ENCODE measurements around the gene EPHB2.
A peak's percentile ranks its signal among the peaks of the same experiment; 100 is the strongest.
"Not testable (repeated sequence)": the region's sequence is repeated elsewhere in the genome, so short reads cannot be mapped to it uniquely, and the experiment has no call there.

The EPHB2 gene

GRCh38 chr1:22824466-22824865 is 113.8 kb downstream of the EPHB2 start:
- DNase-seq: no peak

DNA sequence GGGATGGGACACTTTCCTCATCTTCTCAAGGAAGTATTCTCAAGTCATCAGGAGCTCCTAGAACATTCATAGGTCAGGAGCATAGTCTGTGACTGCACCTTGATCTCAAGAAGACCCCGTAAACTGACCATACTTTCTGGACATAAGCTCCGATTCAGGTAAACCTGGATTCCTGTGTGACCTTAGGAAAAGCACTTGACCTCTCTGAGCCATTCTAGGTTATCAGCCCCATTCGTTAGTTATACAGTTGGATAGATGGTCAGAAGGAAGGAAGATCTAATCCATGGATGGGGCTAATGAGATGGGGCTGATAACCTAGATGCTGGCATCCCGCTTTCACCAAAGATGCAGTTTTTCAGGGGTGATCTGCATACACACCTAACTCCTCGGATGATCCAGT is 114.3 kb downstream of the EPHB2 start:
- no peak for DNase-seq

DNA sequence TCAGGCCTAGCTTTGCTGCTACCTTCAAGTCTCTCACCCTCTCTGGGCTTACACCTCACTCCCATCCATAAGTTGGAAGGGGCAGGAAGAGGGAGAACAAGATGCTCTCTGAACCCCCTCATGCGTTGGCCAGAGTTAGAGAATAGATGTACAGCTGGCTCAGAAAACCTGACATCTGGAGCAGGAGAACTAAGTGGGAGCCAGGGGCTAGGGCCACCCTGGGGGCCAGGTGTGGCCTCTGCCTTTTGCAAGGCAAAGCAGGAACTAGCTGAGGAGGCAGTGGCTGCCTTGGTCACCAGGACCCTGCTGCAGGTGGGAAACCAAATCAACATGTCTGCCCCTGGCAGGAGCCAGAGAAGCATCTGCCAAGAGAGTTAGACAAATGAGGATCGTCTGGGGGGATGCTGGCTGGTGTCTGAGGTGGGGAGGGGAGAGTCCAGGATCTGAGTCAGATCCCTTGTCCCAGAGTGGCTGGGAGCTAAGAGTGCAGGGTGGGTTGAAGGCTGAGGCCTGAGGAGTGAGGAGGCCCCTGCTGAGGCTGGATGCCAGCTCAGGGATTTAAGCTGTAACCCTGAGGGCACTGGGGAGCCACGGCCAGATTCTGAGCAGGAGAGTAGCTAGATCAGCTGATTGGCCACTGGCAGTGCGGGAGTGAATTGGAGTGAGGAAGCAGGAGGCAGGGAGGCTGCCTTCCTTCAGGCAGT is 115.0 kb downstream of the EPHB2 start:
- no peak for DNase-seq

- DNase-seq: no peak
Observed at GRCh38 chr1:22826604-22827580, 116.3 kb downstream of the EPHB2 start.

GRCh38 chr1:22827666-22828483 is 117.2 kb downstream of the EPHB2 start:
- DNase-seq: no peak

DNA sequence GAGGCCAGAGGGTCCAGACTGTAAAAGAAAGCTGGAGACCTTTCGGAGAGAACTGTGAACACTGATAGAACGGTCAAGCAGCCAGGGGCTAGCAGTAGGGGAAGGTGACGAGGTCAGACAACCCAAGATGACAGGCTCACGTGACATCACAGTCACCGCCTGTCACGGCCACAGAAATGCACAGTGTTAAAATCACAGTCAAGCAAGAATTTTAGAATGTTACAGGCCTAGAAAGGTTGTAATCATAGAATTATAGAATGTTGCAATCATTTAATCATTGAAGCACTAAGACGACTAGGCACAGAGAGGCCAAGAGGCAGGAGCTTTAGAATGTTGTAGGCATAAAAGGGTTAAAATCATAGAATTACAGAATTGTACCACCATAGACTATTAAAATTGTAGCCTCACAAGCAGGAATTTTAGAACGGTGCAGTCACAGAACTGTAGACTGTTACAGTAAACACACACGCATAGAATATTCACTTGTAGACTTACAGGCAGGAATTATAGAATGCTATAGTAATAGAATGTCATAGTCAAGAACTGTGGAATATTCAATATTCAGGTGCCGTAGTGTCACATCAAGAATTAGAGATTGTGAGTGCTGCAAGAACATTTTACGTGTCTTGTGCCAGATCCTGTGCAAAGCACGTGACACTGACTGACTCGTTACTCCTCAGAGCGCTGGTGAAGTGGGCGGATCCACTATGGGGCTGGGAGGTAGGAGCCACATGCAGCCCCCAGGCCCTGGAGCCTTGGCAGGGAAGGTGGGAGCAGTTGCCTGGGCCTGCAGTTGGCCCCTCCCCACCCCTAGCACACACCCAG is 118.1 kb downstream of the EPHB2 start:
- no peak for DNase-seq

- no peak for DNase-seq
Observed at GRCh38 chr1:22829309-22829989, 118.8 kb downstream of the EPHB2 start.

- no peak for DNase-seq
Observed at GRCh38 chr1:22830041-22830566, 119.5 kb downstream of the EPHB2 start.

GRCh38 chr1:22830757-22831340 is 120.2 kb downstream of the EPHB2 start:
- DNase-seq: no peak

DNA sequence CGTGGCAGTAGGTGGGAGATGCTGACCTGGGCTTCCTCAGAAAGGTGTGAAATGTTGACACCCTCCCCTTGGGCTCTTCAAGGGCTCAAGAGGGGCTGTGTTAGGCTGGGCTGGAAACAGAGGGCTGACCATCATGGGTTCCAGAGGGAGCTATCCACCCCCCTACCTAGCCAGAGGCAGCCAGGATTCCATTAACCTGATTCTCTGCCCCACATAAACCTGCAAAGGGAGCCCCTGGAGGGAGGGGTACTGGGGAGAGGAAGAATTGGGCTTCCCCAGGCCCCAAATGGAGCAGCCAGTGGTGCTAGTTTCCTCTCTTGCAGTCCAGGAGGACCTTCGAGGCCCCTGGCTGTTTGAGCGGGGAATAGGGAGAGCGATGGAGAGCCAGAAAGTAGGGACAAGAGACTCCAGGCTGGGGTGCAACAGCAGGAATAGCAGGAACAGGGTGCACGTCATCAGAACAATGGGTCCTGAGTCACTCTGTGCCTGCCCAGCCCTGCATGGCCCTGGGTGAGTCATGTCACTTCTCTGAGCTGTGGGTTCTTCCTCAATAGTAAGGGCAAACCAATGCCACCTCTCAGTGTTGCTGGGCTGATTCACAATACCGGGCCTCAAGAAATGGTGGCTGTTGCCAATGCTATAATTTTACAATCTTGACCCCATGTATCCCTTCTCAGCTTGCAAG is 121.2 kb downstream of the EPHB2 start:
- peak; percentile 56 for DNase-seq

DNA sequence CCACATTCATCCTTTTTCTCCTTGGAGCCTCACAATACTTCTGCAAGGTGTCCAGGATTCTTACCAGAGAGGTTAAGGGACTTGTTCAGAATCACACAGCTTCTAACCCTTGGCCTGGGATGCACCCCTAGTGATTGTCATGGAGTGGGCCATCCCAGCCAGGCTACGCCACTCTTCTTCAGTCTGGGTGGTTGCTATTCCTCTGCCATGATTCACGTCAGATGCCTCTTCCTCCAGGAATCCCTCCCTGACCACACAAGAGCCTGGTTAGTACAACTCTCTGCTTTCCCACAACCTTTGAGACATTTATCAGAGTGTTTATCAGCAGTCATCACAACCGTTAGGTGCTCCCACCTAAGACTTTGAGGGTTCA is 121.8 kb downstream of the EPHB2 start:
- DNase-seq: no peak

DNA sequence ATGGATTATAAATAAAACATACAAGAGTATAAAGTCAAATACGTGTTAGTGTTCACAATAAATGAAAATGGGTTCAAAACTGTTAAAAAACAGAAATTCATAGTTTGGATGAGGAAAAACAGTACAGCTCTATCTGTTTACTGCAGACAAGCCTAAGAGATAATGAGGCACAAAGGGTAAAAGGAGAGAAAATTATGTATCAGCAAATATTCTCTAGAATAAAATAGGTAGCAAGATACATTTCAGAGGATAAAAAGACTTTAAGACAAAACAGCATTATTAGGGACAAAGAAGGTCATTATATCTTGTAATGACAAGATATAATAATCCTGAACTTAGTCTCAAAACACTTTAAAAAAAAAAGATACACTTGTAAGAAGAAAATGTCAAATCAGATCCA is 123.1 kb downstream of the EPHB2 start:
- DNase-seq: no peak

DNA sequence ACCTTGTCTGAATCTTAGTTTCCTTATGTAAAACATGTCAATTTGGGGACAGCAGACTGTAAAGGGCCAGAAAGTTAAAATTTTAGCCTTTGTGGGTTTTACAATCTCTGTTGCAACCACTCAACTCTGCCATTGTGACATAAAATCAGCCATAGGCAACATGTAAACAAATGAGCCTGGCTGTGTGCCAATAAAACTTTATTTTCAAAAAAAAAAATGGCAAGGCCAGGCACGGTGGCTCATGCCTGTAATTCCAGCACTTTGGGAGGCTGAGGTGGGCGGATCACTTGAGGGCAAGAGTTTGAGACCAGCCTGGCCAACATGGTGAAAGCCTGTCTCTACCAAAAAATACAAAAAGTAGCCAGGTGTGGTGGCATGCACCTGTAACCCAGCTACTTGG is 123.8 kb downstream of the EPHB2 start:
- DNase-seq: not testable (repeated sequence)

- DNase-seq: no peak
Observed at GRCh38 chr1:22835636-22836319, 125.1 kb downstream of the EPHB2 start.

- DNase-seq: no peak
Observed at GRCh38 chr1:22836850-22837249, 126.2 kb downstream of the EPHB2 start.

DNA sequence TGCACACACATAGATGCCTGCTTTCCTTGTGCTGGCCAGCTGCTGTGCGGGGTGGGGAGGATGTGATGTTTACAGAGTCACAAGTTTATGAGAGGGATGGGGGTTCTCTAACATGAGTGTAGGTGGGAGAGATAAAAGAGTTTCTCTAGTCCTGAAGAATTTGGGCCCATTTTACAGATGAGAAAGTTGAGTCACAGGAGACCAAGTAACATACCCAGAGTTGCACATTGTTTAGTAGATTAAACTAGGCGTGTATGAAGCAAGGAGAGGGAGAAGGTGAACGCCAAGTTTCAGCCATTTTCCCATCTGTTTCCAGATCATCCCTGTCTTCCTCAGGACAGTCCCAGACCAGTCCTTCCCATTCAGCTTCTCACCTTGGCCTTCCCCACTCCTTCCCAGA is 126.7 kb downstream of the EPHB2 start:
- no peak for DNase-seq

DNA sequence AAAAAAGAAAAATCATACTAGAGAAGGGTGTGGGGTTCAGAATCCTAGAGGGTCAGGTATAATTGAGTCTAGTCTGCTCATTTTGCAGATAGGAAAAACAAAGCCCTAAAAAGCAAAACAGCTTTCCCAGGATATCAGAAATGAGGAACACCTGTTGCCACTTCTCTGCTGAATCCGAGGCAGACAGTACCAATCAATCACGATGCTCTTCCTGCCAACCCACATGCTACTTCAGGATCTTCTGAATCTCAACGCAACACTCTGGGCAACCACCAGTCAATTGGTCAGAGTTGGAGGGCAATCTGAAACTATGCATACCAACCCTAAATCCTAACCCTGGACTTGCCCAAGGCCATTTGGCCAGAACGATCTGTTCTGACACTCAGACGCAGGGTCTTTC is 128.3 kb downstream of the EPHB2 start:
- DNase-seq: no peak

DNA sequence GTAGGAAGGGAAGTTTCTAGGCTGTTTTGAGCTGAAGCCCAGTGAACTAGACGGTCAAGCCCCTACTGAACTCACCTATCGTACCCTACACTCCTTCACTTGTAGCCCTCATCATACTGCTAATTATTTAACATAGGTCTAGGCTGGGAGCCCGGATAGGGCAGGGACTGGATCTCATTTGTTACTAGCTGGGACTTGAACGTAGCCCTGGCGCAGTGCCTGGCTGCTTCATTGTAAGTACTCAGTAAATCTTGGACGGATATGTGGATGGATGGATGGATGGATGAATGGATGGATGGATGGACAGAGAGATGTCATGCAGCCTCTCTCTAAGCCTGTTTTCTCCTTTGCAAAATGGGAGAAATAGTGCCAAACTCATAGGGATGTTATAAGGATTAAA is 129.2 kb downstream of the EPHB2 start:
- no peak for DNase-seq

DNA sequence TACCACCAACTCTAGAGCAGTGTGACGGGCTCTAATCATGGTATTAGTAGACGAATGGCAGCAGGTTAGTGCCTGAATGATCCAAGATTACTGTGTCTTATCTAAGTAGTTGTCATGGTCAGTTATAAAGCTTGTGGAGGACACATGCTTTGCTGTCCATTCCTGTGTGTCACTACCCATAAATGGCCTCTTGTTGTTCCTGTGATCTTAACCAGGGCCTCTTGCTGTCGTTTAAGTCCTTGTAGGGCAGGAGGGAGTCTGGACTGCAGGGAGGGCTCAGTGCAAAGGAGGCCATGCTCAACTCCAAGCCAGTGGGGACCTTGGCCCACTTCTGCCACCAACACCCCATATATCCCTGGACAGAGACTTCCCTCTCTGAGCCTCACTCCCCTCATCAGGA is 130.5 kb downstream of the EPHB2 start:
- DNase-seq: no peak

GRCh38 chr1:22841860-22842281 is 131.2 kb downstream of the EPHB2 start:
- DNase-seq: no peak
